GM12892 (cell line): ENCODE measurements around the gene ZNF195.
"Not testable (repeated sequence)": the region's sequence is repeated elsewhere in the genome, so short reads cannot be mapped to it uniquely, and the experiment has no call there.

Source experiments
- POLR2A ChIP-seq: IDR thresholded peaks from 2 replicates; pipeline ENCODE4 v1.6.1; 2011; ENCODE audit warnings: low read depth, low read length, control low read depth
- POLR2AphosphoS5 ChIP-seq: IDR thresholded peaks from 2 replicates; pipeline ENCODE4 v1.6.1; 2011; ENCODE audit warnings: low read depth, low read length, control low read depth

GRCh38 chr11:3401052-3401451 lies 22.1 kb upstream of the ZNF195 start:
- not testable (repeated sequence) for TF ChIP-seq POLR2A, POLR2AphosphoS5
